Measurements from ENCODE around the gene DUSP22.

DNA sequence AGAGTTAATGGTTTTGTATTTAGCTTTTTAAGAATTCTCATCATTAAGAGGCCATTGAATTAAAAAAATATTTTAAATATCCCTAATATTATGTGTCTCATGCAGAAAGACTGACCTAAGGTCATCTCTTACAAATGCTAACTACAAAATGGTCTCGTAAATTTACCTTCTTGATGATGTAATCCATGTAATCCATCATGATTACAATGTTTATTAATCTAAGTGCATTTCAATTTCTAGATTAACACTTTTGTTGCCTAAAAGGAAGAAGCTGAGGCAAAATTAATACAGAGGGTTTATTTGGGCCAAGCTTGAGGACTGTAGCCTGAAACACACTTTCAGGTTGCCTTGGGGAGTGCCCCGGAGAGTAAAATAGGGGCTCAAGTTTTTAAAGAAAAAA lies 18.4 kb downstream of the DUSP22 start:
- TF ChIP-seq, protein P1, sequence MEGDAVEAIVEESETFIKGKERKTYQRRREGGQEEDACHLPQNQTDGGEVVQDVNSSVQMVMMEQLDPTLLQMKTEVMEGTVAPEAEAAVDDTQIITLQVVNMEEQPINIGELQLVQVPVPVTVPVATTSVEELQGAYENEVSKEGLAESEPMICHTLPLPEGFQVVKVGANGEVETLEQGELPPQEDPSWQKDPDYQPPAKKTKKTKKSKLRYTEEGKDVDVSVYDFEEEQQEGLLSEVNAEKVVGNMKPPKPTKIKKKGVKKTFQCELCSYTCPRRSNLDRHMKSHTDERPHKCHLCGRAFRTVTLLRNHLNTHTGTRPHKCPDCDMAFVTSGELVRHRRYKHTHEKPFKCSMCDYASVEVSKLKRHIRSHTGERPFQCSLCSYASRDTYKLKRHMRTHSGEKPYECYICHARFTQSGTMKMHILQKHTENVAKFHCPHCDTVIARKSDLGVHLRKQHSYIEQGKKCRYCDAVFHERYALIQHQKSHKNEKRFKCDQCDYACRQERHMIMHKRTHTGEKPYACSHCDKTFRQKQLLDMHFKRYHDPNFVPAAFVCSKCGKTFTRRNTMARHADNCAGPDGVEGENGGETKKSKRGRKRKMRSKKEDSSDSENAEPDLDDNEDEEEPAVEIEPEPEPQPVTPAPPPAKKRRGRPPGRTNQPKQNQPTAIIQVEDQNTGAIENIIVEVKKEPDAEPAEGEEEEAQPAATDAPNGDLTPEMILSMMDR (IDR thresholded peaks at IDR 0.05; ENCODE audit: low read depth, low read length) = no peak
- TF ChIP-seq EZH2phosphoT487 (IDR thresholded peaks at IDR 0.05; ENCODE audit: low read depth) = no peak
